Medulla oblongata (tissue), 1 donor: ENCODE measurements around the gene MYB.

ENCODE experiments used
- DNase-seq: peaks from one replicate; pipeline ENCODE4 v3.0.0-alpha.2; 2015; ENCODE audit errors: extremely low spot score

Gene MYB

DNA sequence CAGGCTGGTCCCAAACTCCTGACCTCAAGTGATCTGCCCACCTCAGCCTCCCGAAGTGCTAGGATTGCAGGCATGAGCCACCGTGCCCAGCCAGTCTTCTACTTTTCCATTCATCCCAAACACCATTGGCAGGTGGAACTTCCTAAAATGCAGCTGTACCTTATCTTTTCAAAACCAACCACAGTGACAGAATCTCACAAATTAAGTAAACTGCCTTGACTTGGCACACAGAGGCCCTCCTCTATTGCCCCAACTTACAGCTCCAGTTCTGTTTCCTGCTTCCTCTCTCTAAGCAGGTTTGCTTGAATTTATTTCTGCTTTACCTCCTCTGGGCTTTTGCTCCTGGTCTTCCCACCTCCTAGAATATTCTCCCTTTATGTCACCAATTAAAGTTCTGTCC lies 7.6 kb downstream of the MYB start:
- DNase-seq, result no peak

DNA sequence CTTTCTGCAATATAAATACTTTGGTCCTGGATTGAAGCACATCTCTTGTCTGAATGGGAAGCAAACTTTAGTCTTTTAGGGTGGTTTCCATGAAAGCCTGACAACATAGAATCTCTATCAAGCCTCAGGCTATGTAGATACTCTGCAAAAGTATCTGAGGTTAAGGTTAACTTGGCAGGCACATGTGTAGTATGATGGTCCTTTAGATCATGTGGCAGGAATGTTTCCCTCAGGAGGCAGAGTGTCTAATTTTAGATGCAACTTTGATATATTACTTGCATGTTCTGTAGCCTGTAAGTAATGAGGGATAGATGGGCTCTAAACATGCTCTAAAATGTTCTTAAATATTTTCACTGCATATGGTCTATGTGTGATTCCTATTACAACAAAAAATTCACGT lies 8.2 kb downstream of the MYB start:
- DNase-seq, result no peak

DNA sequence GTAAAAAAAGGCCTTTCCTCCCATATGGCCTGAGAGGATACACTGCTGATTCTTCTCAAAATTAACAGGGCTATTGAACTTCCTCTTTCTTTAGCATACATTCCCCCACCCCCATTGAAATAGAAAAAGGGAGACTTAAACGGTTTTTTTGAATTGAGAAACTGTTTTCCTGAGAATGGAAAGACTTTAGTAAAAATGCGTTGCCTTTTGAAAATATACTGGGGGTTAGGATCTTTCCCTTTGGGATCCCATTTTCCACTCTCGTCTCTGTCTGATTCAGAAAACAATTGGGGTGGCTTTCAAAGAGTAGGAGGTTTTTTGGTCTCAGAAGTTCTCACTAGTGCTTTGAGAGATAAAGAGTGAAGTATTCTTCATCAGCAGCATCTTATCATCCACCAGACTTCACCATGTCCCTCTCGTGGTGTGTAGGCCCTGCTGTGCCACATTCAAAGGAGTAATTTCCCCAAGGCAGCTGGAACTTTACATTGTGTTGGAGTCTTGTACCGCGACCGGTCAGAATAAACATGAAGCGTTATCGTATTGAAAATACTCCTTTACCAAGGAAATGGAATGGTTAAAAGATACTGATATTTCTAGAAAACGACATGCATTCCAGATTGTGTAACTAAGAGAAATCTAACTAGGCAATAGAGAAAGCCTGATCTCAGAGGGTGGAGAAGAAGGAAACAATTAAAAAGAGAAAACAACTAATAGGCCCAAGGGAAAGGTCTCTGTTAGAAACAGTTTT lies 10.6 kb downstream of the MYB start:
- DNase-seq, result peak; percentile 14

DNA sequence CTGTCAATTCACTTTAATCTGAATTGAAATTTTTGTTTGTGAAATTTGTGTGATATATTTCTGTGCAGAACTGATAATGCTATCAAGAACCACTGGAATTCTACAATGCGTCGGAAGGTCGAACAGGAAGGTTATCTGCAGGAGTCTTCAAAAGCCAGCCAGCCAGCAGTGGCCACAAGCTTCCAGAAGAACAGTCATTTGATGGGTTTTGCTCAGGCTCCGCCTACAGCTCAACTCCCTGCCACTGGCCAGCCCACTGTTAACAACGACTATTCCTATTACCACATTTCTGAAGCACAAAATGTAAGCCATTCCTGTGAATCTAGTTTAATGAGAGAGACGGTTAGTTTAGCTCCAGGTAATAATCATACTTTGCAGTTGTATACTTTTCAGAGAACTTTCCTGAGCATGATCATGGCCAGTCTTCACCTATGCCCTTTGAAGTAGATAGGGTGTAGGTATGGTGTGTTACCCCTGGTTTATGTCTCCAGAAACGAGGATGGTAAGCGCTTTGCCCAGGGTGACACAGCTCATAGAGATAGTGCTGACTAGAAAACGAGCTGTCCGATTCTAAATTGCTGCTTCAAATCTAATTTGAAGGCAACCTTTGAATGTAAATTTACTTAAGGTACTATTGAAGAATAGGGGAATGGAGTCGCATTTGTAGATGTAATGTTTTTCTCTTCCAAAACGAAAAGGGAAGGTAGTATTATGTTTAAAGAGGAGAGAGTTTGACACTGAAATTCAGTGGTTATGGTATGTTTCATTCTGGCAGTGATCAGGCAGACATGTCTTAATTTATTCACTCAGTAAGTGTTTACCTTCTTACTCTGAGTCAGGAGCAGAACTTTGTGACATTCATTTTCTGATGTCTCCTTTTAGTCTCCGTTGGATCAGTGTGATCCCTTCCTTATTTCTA lies 11.4 kb downstream of the MYB start:
- DNase-seq, result no peak

DNA sequence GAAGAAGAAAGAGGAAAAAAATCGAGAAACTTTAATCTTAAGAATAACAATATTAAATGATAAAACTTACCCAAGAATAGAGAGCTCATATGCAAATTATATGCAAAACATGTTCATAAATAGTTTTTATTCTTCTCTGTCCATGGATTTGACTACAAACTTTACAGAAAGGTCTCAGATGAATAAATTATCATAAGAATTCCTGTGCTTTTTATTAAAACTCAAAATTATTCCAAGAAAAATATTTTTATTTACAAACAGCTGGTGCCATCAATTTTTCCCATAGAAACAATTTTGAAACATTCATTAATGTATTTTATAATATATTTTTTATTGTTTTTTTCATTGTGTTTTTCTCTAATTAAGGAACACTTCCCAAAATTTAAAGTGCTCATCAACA lies 12.1 kb downstream of the MYB start:
- DNase-seq, result no peak

DNA sequence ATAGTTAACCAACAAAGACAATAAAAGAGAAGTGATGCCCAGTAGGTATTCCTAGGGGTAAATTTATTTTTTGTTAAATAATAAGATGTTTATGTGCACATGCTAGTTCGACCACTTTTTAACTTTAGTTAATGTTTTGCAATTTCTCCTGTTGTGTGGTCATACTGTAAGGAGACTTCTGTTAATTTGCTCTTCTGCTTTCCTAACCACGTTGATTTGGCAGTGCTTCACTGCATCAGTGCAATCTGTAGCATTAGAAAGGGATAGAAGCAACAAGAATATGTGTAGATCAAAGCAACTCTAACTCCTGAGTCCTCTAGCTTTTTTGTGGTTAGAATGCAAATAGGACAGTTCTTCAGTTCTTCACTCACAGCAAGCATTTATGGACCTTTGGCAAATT lies 13.9 kb downstream of the MYB start:
- DNase-seq, result no peak

DNA sequence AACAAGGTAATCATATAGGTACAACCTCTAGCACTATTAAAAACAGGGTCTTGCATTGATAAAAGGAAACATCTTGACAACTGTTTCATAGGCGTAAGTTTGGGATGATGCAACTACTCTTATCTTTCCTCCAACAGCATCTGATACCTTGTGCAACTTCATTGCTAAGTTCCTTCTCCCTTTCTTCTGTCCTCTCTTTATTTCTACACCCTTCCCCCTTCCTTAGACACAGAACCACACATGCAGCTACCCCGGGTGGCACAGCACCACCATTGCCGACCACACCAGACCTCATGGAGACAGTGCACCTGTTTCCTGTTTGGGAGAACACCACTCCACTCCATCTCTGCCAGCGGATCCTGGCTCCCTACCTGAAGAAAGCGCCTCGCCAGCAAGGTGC lies 14.4 kb downstream of the MYB start:
- no peak for DNase-seq

DNA sequence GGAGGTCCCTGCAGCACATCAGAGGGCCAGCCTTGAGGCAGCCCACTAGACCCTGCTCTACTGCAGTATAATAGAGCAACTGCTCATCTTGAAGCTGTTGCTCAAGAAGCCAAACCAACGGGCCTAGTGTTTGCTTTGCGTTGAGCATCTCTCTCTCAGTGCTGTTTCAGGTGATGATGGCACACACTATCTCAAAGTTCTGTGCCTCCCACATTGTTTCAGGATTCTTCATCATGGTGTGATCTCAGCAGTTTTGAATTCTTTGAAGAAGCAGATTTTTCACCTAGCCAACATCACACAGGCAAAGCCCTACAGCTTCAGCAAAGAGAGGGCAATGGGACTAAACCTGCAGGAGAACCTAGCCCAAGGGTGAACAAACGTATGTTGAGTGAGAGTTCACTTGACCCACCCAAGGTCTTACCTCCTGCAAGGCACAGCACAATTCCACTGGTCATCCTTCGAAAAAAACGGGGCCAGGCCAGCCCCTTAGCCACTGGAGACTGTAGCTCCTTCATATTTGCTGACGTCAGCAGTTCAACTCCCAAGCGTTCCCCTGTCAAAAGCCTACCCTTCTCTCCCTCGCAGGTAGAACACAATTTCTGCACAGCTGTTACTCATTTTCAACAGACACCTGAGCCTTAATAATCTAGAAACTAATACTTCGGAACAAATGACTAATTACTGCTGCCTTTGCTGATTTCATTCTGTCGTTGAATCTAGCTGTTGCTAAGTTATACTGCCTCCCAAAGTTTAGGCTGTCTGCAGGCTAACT lies 15.8 kb downstream of the MYB start:
- no peak for DNase-seq

DNA sequence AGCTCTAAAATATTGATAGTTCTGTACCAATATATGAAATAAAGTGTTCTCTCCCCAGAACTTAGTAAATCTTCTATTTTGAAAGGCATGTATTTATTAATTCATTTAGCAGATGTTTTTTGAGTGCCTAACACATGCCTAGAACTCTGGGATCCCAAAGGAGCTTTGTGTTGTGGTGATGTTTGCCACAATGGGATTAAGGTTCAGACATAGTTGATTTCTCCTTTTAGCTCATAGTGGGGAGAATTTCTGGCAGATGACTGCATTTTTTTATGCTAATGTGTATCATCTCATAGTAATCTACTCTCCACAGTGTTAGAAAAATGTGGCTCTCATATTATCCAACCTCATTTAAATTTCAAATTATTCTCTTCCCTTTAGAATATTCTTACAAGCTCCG lies 21.7 kb downstream of the MYB start:
- DNase-seq, result no peak

DNA sequence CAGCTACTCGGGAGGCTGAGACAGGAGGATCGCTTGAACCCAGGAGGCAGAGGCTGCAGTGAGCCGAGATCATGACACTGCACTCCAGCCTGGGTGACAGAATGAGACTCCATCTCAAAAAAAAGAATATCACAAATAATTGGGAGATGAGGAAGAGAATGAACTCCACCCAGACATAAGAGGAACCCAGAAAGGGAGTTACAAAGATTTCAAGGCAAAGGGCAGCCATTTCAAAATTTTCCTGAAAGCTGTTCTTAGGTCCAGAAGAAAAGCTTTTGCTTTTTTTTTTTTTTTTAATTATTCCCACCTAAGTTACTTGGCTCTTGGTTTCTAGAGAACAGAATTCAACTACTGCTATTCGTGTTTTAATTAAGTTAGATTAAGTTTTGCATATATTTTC lies 23.8 kb downstream of the MYB start:
- DNase-seq, result no peak

DNA sequence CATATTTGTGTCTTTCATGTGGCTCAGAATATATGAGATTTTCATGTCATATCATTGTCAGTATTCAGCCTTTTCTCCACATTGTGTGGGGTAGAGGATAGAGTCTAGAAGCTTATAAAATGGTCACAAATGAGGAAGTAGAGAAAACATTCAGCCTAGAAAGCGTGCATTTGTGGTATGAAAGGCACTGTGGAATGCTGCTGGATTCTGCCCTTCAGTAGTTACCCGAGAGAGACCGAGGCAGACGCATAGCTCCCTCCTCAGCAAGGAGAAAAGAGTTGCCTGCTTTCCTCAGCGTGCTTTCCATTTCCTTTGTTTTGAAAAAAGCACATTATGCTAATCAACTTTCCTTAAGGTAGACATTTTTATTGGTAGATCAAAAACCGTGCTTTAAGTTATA lies 28.7 kb downstream of the MYB start:
- DNase-seq, result peak; percentile 34

DNA sequence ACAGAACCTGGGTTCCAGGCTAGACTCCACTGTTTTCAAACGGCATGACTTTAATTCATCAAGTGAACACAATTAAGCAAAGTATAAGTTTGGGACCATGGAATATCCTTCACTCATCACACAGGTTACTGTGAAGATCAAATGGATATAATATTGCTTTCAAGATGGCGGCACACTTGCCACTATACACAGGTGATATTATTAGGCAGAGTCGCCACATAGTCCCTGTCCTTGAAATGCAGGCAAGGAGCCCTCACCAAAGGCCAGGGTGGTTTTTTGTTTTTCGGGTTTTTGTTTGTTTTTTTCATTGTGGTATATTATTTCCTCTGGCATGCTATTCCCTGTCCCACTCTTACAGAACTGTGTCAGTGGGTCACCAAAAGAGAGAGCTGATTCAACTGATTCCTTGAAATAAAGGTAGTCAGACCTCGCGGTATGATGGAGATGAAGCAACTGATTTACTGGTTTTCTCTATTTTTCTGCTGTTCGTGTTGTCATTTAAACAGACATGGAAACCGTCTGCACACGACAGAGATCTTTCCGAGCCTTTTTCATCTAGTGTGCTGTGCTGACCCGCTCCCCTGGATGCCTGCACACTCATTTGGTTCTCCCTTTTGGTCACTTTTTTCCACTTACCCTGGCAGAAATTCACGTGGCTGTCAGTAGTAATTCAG lies 29.7 kb downstream of the MYB start:
- DNase-seq, result no peak

DNA sequence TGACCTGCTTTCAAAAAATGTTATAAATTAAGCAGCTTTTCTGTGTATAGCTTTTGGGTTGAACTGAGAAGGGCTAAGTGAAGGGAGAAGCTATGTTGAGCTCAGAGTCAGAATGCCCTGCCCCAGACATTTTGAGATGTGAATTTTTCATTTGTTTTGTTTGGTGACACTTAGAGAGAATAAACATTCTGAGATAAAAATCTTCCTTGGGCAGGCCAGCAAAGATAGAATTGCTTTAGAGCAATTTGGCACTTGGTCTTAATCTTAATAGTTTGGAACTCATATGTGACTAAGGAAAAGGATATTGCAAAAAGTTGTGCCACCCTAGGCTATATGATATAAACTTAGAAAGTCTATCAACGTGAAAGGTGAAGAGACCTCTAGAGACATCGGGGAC lies 30.2 kb downstream of the MYB start:
- no peak for DNase-seq

DNA sequence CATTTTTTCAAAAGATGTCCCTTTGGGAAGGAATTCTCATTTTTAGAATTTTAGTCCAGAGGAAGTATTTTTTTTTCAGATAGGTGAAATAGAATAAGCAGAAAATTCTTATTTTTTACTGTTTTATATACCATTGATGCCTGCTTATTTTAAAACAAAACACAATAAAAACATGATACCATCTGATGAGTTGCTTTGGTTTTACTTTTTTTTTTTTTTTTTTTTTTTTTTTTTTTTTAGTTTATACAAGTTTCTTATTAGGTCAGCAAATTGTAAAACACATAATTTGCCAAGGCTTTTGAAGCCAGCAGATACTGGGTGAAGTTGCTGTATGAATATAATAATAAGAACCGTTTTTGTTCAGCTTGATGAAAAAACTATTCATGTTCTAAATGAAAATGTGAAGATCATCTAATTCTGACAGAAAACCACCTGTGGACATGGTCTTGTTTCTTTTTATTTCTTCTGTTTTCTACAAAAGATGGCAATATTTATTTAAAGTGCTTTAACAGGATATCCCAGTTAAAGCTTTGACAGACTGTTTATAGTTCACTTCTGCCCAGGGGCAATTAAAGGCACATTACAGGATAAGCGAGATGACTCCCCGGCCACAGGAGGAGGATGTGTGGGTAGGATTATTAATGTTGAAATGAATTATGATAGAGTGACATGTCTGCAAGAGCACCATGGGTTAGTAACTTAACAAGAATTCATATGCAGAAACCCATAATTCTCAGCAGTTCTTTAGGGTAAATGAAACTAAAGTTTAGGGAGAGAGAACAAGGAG lies 31.1 kb downstream of the MYB start:
- no peak for DNase-seq

DNA sequence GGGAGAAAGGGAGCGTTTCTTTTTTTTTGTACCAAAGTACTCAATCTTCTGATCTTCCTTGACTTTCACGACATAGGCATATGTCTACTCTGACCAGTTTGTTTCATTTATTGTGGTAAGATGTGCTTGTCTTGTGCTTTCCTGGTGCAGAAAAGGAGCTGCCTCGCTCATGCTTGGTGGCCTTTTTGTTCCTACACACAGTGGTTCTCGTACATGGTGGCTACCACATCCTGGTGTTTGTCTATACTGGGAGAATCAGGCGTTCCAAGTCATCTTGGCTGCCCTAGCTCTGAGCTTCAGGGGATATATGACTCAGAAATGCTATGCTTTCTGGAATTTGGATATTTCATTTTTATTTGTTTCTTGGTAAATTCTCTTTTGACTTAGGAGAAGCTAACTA lies 31.8 kb downstream of the MYB start:
- DNase-seq, result no peak

DNA sequence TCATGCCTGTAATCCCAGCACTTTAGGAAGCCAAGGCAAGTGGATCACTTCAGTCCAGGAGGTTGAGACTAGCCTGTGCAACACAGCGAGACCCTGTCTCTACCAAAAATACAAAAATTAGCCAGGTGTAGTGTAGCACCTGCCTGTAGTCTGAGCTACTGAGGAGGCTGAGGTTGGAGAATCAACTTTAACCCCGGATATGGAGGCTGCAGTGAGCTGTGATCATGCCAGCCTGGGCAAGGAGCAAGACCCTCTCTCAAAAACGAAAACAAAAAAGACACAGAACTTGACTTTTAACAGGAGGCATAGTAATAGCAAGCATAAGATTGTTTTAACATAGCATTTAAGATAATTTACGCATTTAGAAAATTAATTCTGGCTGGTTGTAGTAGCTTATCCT lies 32.5 kb downstream of the MYB start:
- DNase-seq, result no peak

DNA sequence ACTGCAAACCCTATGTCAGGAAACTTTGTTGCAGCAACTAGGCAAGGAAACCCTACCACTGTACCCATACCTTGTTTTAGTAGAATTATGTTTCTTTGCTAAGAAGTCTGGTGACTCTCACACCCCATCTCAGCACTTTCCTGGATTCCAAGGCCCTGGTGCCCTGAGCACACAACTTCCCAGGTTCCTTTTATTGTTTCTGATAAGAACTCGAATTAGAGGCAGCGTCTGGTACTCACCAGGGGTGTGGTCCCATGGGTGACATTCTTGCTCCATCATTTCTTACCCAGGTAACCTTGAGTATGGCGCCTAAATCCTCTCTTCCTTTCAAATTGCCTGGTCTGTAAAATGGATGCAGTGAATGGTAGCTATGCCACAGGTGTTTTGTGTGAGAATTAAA lies 34.1 kb downstream of the MYB start:
- no peak for DNase-seq

DNA sequence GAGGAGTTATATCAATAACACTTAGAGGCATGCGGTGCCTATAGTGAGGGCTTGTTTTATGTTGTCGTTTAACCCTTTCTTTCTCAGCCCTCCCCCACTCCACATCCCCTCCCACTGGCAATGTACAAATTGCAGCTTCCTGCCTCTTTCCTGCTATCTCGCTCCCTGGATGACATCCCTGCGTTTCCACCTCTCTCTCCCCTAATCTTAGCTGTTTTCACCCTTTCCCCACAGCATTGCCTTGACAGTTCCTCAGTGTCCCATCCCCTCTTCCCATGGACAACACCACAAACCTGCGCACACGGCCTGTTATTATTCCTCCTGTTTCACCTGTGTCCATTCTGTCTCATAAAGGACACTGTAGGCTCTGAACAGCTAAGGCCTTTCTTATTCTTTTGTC lies 34.5 kb downstream of the MYB start:
- DNase-seq, result no peak

DNA sequence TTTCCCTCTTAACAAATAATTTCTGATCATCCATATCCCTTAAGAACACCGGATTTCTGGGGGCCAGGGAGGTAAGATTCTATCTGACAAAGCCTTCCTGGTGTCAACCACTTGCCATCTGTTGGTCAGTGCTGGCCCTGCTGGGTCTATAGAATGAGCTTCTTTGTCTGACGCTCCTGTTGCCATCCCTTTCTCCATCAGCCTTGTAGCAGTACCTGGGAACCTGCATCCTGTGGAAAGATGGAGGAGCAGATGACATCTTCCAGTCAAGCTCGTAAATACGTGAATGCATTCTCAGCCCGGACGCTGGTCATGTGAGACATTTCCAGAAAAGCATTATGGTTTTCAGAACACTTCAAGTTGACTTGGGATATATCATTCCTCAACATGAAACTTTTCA lies 36.6 kb downstream of the MYB start:
- DNase-seq, result no peak

DNA sequence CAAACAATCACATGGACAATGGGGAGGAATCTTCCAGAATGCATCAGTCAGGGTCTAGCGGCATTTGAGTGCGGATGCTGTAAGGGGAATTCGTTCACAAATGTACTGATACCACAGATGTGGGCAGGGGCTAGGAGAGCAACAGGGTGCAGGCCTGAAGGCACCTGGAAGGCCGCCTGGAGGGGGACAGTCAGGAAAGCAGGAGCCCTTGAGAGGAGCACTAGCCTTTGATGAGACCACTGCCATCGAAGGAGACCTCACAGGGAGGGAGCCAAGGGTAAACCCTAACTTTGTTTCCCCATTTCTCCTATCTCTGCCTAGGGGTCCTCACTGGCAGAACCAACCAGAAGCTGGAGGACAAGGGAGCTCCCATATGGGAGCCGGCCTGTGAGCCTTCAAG lies 38.2 kb downstream of the MYB start:
- DNase-seq, result no peak

DNA sequence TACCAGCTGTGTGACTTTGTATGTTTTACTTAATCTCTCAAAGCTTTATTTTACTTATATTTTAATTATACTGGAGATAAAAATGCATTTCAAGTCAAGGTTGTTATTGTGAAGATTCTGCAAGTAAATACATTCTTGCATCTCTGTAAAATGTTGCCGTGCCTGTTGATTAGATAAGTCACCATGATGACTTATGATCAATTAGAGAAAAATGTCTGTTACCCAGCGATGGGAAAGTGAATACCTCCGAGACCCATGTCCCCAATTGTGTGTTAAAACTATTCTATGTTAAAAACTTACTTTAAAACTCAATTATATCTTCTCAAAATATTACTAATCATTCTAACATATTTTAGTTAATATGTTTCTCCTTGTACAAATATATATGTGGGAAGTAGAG lies 39.9 kb downstream of the MYB start:
- DNase-seq, result no peak
